H54 (cell line): ENCODE measurements around the gene CLEC10A.
A peak's percentile ranks its signal among the peaks of the same experiment; 100 is the strongest.

Experiments used
- DNase-seq: peaks from one replicate; pipeline ENCODE4 v3.0.0; 2011; ENCODE audit warnings: low spot score, mixed read lengths; ENCODE audit not compliant: insufficient read length
- FAIRE-seq: peaks from 3 replicates; lab custom pipeline; 2011; peaks lifted over from hg19 to GRCh38; lab: Jason Lieb, UNC
- POLR2A ChIP-seq: IDR thresholded peaks from 2 replicates; pipeline ENCODE4 v1.6.1; 2011; ENCODE audit warnings: low read depth, mild to moderate bottlenecking, low read length

Gene CLEC10A

GRCh38 chr17:7045492-7046126, 34.4 kb downstream of the CLEC10A start:
- DNase-seq (peak; percentile 52), FAIRE-seq (no peak)
- TF ChIP-seq POLR2A, result no peak

GRCh38 chr17:7043497-7044198, 36.4 kb downstream of the CLEC10A start, which contains the start of gene SLC16A11:
SLC16A11 (minus strand) TSS chr17:7044092; CDS start chr17:7043513, 579 bp downstream.
- DNase-seq (no peak), FAIRE-seq (no peak)
- TF ChIP-seq POLR2A, result no peak

GRCh38 chr17:7043182-7043496, 36.9 kb downstream of the CLEC10A start:
- no peak for FAIRE-seq
- no peak for DNase-seq
- TF ChIP-seq POLR2A, result no peak

- no peak for FAIRE-seq
- DNase-seq, result no peak
- no peak for TF ChIP-seq POLR2A
Observed at GRCh38 chr17:7042501-7043181, 37.4 kb downstream of the CLEC10A start.

GRCh38 chr17:7041607-7042500, 38.2 kb downstream of the CLEC10A start:
- TF ChIP-seq POLR2A, result no peak
- DNase-seq (no peak), FAIRE-seq (no peak)

- TF ChIP-seq POLR2A, result no peak
- FAIRE-seq (no peak), DNase-seq (no peak)
Observed at GRCh38 chr17:7039832-7040231, 40.2 kb downstream of the CLEC10A start.

GRCh38 chr17:7038025-7038862, 41.8 kb downstream of the CLEC10A start:
- DNase-seq, result no peak
- no peak for TF ChIP-seq POLR2A
- no peak for FAIRE-seq

- peak; percentile 71 for FAIRE-seq
- TF ChIP-seq POLR2A, result peak; percentile 75
- peak; percentile 99 for DNase-seq
Observed at GRCh38 chr17:7035591-7036368, 44.3 kb downstream of the CLEC10A start, which contains the start of gene SLC16A13. SLC16A13 (plus strand) TSS chr17:7036015; CDS start chr17:7036383, 368 bp downstream.

- no peak for DNase-seq
- FAIRE-seq, result no peak
- no peak for TF ChIP-seq POLR2A
Observed at GRCh38 chr17:7034955-7035590, 45.0 kb downstream of the CLEC10A start.

GRCh38 chr17:7029659-7030058, 50.4 kb downstream of the CLEC10A start:
- FAIRE-seq (no peak), DNase-seq (no peak)
- no peak for TF ChIP-seq POLR2A

- no peak for TF ChIP-seq POLR2A
- DNase-seq, result no peak
- no peak for FAIRE-seq
Observed at GRCh38 chr17:7029096-7029495, 51.0 kb downstream of the CLEC10A start.
